GM13976 (cell line): ENCODE data around the gene TRIM23.

ENCODE experiments used
- DNase-seq: peaks from one replicate; pipeline ENCODE4 v3.0.0; 2012; ENCODE audit warnings: low spot score
- CTCF ChIP-seq: IDR thresholded peaks from 2 replicates; pipeline ENCODE4 v1.5.1; 2012; ENCODE audit warnings: borderline replicate concordance, mild to moderate bottlenecking; ENCODE audit not compliant: insufficient read depth; ENCODE audit errors: extremely low read depth, missing control alignments, control extremely low read depth
- in situ Hi-C: fragments of 300-500 bp; cut with MboI; formaldehyde crosslinking; loops from one replicate; pipeline ENCODE4 v1.12.0; 2022; ENCODE audit warnings: low sequenced_read_pairs, mixed read lengths, inconsistent platforms; ENCODE audit not compliant: unreplicated experiment

Gene TRIM23

GRCh38 chr5:65624025-65624570 is at the start of gene TRIM23:
Gene TRIM23, minus strand, starts transcription at chr5:65624333. Its CDS starts 59 bp downstream, at chr5:65624274.
- TF ChIP-seq CTCF, result no peak
- in situ Hi-C loops, result no loop called here
- peak; percentile 87 for DNase-seq

- TF ChIP-seq CTCF, result no peak
- in situ Hi-C loops, result no loop called here
- DNase-seq, result no peak
Observed at GRCh38 chr5:65672796-65673195, 48.7 kb upstream of the TRIM23 start.

- no peak for TF ChIP-seq CTCF
- DNase-seq, result no peak
- in situ Hi-C loops, result no loop called here
Observed at GRCh38 chr5:65668696-65669095, 44.6 kb upstream of the TRIM23 start.

GRCh38 chr5:65663804-65664521 is 39.8 kb upstream of the TRIM23 start:
- no peak for TF ChIP-seq CTCF
- DNase-seq, result no peak
- in situ Hi-C loops, result no loop called here

- in situ Hi-C loops, result no loop called here
- DNase-seq, result no peak
- no peak for TF ChIP-seq CTCF
Observed at GRCh38 chr5:65654713-65655112, 30.6 kb upstream of the TRIM23 start.

- no peak for TF ChIP-seq CTCF
- DNase-seq, result no peak
- in situ Hi-C loops, result no loop called here
Observed at GRCh38 chr5:65651144-65651543, 27.0 kb upstream of the TRIM23 start.
